Middle frontal gyrus (tissue), 1 donor: ENCODE measurements around the gene UTP14A.
"Not testable (repeated sequence)": the region's sequence is repeated elsewhere in the genome, so short reads cannot be mapped to it uniquely, and the experiment has no call there.

Experiments used
- DNase-seq: peaks from one replicate; pipeline ENCODE4 v3.0.0-alpha.2; 2015; ENCODE audit warnings: low spot score; ENCODE audit errors: extremely low spot score

UTP14A gene

DNA sequence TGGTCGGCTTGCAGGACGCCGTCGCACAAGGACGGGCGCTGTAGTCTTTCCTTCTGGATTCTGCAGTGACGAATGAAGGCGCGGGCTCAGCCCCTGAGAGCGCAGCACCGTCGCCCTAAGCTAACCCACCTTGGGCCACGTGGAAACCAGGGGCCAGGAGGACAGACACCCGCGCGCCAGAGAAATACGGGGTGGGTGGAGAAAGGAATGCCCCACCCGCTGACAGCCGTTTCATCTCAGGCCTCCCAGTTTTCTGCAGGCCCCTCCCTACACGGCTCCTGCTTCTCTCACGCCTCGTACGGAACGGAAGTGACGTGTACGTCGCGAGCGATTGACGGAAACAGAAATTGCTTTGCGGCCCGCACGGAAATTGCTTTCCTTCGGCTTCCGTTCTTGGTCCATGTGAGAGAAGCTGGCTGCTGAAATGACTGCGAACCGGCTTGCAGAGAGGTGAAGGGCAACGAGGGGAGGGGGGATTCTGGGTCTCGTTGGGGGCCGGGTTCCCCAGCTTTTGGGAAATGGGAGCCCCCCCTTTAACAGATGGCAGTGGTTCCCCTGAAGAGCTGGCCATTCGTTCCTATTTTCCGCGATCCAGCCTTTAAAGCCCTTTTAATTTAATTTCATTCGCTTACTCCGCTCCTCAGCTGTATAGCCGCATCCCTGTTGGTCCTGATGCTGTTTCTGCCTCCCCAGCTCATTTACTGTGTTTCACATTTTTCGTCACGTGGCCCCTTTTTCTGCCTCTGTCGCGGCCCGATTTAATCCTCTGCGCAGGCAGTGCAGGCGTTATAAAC, at the start of gene UTP14A:
Gene UTP14A, plus strand, starts transcription at position 378 of the 794 bp plus-strand sequence. Its CDS starts 47 bp downstream, at position 425.
- peak; percentile 80 for DNase-seq

- DNase-seq: not testable (repeated sequence)
Observed at GRCh38 chrX:129859134-129859533, 46.8 kb upstream of the UTP14A start.

GRCh38 chrX:129866321-129866720, 39.6 kb upstream of the UTP14A start:
- not testable (repeated sequence) for DNase-seq

DNA sequence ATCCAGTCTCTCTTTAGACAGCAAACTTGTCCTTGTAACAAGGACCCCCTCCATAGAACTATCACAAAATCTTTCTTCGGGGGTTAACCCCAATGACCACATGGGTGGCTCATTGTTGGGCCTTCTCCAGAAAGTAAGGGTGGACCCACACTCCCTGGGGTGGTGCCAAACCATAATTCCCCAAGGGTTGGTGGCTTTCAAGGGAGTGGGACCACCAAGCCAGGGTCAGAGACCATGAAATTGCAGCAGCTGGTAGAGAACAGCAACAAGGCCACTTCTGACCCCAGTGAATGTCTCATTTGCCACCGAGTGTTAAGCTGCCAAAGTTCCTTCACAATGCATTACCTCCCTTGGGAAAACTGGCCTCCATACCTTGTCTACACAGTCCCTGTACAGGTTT, 33.4 kb upstream of the UTP14A start:
- no peak for DNase-seq

DNA sequence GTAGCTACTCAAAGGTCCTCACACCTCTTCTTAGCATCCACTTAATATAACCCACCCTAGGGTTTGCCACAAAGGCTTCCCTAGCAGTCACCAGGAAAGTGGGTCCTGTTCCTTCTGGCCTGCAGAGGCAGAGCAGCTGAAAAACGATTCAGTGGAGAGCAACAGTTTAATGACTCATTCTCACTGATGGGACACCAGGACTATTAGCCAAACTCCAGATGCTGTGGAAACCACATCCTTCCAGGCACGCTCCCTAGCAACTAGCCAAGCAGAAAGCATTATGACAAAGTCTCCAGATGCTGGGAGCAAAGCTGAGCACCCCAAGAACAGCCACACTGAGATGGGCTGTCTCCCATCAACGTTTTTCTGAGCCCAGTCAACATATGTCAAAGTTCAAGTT, 30.3 kb upstream of the UTP14A start:
- no peak for DNase-seq

DNA sequence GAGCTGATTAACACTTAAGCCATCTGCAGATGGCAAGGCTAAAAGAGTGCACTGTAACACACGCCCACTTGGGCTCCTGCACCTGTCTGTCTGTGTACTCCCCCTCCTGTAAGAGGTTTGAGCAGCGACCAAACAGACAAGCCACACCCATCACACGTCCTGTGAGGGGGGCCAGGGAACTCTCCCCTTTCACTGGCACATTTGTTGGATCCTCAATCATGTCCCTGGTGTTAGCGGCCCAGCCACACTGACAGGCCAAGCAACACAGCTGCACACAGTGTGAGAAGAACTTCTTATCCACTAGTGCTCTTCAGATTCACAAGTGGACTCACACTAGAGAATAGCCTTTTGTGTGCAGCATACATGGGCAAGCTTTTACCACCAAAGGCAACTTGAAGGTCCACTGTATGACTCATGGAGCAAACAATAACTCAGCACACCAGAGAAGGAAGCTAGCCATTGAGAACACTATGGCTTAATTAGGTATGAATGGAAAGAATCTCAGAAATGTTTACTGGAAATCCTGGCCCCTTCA, 29.1 kb upstream of the UTP14A start:
- no peak for DNase-seq

- DNase-seq: no peak
Observed at GRCh38 chrX:129877401-129877800, 28.6 kb upstream of the UTP14A start.

GRCh38 chrX:129900054-129900453, 5.9 kb upstream of the UTP14A start:
- no peak for DNase-seq

- DNase-seq: no peak
Observed at GRCh38 chrX:129908636-129909035, 2.7 kb downstream of the UTP14A start.

DNA sequence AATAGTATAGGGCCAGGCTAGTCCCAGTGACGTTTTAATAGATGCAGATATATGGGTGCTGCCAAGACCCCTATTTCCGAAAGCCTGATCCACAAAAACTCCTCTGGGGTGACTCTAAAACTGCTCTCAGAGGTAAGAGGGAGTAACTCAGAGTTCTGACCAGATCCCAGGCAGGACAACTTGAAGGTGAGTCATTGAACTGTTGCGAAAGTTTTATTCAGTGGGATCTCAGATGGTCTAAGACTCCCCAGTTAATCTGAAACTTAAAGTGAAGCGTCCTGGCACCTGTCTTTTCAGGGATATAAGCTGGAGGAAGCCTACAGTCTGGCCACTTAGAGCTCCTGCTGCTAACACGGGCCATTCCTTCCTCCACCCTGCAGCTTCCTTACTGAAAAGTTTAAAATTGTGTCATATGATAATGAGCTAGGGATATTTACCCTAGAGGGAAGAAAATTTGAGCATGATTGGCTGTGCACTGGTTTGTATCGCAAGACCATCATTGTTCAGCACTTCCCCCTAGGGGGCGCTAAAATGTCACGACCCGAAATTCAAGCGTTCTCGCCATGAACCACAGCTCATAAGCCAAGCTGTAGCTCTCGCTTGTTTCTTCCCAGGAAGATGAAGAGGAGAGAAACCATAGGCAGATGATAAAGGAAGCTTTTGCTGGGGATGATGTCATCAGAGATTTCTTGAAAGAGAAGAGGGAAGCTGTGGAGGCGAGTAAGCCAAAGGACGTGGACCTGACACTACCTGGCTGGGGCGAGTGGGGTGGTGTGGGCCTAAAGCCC, 19.5 kb downstream of the UTP14A start:
- DNase-seq: peak; percentile 53

GRCh38 chrX:129930941-129931410, 25.0 kb downstream of the UTP14A start:
- no peak for DNase-seq

GRCh38 chrX:129931411-129932015, 25.5 kb downstream of the UTP14A start:
- DNase-seq: peak; percentile 64

DNA sequence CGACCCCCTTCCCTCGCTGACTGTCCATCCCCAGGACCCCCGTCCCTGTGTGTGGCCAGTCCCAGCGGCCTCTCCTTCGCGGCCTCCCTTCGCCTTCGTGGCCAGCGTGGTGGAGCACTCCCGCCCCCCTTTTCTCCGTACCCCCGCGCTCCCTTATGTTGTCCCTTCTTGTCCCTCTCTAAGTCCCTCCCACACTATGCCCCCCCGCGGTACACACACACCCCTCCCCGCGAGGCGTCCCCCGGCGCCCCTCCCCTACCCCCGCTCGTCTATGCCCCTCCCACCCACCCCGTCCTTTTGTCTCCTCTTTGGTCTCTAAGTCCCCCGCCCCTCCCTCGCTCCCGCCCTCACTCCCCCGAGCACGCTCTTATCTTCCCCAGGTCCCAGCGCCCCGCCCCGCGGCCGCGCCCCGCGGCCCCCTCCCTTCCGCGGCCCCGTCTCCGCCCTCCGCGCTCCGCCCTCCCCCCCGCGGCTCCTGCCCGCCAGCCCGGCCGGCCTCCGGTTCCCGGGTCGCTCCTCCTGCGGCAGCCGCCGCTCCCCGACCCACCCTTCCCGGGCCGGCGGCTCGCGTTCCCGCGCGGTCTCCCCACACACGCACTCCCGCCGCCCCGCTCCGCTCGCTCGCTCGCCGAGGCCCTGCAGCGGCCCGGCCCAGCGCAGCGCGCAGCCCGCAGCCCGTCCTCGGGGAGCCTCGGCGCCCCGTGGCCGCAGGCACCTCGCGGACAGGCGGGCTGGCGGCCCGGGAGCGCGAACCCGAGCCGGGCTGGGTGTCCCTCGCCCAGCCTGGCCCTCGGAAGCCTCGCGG, 26.3 kb downstream of the UTP14A start:
- DNase-seq: peak; percentile 5

- no peak for DNase-seq
Observed at GRCh38 chrX:129932821-129933321, 26.9 kb downstream of the UTP14A start.

DNA sequence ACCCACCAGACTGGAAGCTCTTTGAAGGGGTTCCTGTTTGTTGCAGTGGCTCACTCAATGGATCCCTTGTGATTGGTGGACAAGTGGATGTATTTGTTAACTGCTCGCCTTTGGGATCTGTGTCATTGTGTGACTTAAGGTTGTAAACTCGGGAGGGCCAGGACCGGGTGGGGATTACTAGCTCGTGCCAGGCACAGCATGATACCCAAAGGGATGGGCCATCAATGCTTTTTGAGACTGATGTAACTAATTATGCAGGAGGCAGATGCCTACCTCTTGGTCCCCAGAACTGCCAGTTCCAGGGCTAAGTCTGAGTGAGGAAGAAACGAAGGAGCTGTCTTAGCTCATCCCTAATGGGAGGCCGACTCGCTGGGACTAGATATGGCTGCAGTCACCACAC, 27.7 kb downstream of the UTP14A start:
- DNase-seq: no peak

GRCh38 chrX:129934461-129934860, 28.5 kb downstream of the UTP14A start:
- DNase-seq: no peak

DNA sequence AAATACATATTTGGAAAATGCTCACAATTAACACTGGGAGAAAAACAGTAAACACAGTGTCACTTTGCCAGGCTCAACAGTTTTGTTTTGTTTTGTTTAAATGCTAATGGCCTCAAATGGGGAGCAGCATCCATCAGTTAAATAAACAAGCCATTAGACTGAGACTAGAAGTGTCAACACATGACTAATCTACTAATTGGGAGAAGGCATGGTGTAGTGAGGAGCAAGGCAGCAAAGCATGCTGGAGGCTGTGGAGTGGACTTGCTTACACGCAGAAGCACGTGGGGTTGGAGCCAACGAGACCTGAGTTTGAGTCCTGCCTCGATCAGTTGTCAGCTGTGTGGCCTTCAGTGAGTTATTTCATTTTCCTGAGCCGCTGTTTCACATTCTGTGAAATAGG, 29.0 kb downstream of the UTP14A start:
- DNase-seq: no peak

DNA sequence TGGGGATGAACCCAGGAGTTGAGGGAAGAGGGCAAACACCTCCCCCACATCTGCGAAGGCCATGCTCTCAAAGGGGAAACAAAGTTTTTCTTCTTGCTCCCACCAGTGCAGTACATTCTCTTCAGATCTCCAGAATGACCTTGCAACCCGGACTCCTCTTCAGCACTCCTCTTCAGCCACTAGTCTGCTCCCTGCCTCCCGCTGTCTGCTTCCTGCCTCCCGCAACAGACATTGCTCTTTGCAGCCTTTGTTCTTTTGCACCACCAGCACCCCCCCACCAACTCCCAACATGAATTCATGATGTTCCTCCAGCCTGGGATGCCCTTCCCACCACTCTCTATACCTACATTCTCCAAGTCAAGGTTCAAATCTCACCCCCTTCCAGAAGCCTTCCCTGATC, 32.1 kb downstream of the UTP14A start:
- no peak for DNase-seq

GRCh38 chrX:129939986-129940385, 34.0 kb downstream of the UTP14A start:
- no peak for DNase-seq

- DNase-seq: no peak
Observed at GRCh38 chrX:129940721-129941120, 34.8 kb downstream of the UTP14A start.

DNA sequence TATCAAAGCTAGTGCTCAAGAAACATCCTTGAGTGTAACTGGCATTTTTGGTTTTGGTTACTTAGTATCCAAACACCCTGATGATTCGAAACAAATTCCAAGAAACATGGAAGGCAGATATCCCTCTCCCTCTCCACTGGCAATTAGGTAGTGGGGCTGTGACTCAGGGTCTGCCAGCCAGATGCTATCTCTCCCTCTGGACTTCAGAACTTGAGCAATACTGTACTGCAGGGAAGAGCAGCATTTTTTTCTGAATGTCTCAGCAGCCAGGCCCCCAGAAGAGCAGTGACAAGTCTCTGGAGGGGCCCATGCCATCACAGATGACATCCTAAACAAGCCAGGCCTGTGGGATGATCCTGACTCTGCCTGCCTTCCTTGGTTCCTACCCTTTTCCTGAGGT, 39.2 kb downstream of the UTP14A start:
- DNase-seq: no peak
